Adrenal gland (tissue), 5 donors: ENCODE measurements around the gene ARAP2.

ENCODE experiments used
- CTCF ChIP-seq, 6 experiments: fragments of 450-650 bp in 4 of 6; fragments of 200-600 bp in 2 of 6; sonication (generic) in 1 of 6; IDR thresholded peaks; 1 replicate in 5 of 6; 2 replicates in 1 of 6; pipeline versions ENCODE4 v1.5.1 to v1.8.0; 2016 to 2021; ENCODE audit warnings: antibody characterized with exemption in 6 of 6, mild to moderate bottlenecking in 2 of 6, moderate library complexity in 1 of 6
- POLR2A ChIP-seq, 2 donors: fragments of 450-650 bp; IDR thresholded peaks; one replicate each; pipeline ENCODE4 v1.6.1; 2017; ENCODE audit warnings: antibody characterized with exemption in 2 of 2, mild to moderate bottlenecking in 2 of 2, moderate library complexity in 1 of 2
- donor health status: DM: no; HTN: no; CAD: no.

- TF ChIP-seq CTCF (IDR thresholded peaks at IDR 0.05) (no peak), POLR2A (IDR thresholded peaks at IDR 0.05) (no peak)
Observed at GRCh38 chr4:36029951-36030350, 214.4 kb downstream of the ARAP2 start.
